Measurements from ENCODE around the gene PRKAB1.
"Not testable (repeated sequence)": the region's sequence is repeated elsewhere in the genome, so short reads cannot be mapped to it uniquely, and the experiment has no call there.

PRKAB1 gene, protein sequence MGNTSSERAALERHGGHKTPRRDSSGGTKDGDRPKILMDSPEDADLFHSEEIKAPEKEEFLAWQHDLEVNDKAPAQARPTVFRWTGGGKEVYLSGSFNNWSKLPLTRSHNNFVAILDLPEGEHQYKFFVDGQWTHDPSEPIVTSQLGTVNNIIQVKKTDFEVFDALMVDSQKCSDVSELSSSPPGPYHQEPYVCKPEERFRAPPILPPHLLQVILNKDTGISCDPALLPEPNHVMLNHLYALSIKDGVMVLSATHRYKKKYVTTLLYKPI

DNA sequence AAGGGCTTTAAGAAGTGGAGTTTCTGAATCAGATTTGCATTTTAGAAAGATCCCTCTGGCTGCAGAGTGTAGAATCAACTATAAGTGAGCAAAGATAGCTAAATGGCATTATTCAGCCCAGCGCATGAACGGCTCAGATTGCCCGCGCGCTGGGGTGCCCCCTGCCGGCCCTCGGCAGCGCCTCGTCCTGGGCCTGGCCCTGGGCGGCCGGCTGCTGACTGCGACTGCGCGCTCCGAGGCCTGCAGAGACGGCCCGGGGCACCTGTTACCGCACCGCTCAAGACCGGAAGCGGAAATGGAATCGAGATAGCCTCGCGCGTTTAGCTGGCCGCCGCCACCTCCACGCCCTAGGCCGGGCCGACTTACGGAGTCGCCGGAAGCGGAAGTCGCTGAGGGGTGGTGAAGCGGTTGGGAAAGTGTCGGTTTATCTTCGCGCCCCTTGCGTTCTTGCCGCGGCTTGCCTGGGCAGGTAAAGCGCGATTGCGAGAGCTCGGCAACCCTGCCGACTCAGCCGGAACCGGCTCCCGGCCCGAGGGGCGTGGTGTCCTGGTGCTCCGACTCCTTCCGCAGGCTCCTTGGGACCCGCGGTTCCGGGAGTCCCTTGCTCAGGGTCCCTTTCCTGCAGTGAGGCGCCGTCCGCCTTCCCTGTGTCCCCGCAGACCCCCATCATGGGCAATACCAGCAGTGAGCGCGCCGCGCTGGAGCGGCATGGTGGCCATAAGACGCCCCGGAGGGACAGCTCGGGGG is at the start of gene PRKAB1:
Gene PRKAB1 (plus strand): TSS at position 557 of the 747 bp plus-strand sequence. CDS start 112 bp downstream, at position 669.
- peak; percentile 90 for DNase-seq

DNA sequence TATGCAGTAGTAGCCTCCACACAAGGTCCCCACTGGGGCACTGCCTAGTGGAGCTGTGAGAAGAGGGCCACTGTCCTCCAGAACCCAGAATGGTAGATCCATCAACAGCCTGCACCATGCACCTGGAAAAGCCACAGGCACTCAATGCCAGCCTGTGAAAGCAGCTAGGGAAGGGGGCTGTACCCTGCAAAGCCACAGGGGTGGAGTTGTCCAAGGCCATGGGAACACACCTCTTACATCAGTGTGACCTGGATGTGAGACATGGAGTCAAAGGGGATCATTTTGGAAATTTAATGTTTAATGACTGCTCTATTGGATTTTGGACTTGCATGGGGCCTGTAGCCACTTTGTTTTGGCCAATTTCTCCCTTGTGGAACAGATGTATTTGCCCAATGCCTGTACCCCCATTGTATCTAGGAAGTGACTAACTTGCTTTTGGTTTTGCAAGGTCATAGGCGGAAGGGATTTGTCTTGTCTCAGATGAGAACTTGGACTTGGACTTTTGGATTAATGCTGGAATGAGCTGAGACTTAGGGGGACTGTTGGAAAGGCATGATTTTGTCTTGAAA is 49.5 kb upstream of the PRKAB1 start:
- not testable (repeated sequence) for DNase-seq

DNA sequence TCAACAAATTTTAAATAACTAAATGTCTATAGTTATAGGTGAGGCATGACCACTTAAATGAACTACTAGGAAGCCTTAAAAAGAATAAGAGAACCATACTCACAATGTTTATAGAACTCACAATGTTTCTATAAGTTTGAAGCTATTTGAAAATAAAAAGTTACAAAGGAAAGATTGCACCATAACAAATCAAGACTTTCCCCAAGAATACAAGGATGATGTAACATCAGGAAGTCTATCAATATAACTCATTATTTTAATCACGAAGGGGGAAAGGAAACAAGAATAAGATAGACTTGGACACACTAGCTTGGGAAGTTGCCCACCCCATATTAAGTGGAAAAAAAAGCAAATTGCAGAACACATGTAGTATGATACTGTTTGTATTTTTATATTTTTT is 47.4 kb upstream of the PRKAB1 start:
- no peak for DNase-seq

DNA sequence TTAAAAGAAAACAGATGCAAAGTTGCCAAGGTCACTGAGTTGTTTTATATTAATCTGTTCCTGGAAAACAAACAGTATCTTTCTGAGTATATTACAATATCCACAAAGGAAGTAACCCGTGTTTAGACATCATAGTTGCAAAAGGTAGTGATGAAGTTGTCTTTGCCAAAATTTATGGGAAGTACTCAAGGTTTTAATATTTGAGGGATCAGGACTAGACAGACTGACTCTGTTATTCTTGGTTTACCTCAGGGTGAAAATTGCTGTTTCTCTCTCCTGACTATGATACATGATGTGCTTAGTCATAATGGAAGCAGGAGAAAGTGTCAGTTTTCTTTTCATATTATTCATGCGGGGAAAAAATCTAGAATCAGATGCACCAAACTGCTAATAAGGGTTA is 46.1 kb upstream of the PRKAB1 start:
- no peak for DNase-seq

DNA sequence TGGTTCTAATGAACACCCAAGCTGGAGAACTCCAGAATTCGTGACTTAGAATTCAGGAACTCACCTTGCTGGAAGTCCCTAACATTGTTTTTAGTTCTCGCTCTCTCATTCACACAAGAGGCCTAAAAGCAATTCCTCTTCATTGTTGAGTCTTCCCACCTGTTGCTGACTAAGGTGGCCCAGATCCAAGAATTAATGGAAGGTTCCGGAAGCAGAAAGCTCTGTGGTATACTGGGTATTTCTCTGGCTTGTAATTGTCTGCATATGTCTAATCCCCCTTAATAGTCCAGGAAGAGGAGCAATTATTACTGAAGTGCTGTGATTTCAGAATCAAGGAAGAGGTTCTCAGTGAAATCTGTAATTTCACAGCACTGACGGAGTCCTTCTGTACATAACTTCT is 43.0 kb upstream of the PRKAB1 start:
- DNase-seq = no peak

DNA sequence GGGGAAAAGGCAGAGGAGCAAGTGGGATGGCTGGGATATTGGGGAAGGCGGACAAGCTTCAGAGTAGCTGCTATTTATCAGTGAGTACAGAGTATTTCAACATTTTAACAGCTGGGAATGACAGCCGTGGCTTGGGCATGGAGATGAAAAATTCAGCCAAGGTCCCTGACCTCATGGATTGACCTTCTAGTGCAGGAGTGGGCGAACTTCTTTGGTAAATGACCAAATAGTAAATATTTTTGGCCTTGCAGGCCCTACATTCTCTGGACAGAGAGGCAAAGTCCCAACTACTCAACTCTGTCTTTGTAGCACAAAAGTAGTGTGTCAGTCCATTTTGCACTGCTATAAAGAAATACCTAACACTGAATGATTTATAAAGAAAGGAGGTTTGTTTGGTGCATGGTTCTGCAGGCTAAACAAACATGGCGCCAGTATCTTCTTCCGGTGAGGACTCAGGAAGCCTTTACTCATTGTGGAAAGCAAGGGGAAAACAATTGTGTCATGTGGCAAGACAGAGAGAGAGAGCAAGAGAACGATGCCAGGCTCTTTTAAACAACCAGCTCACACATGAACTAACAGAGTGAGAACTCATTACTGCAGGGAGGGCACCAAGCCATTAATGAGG is 40.8 kb upstream of the PRKAB1 start:
- no peak for DNase-seq

DNA sequence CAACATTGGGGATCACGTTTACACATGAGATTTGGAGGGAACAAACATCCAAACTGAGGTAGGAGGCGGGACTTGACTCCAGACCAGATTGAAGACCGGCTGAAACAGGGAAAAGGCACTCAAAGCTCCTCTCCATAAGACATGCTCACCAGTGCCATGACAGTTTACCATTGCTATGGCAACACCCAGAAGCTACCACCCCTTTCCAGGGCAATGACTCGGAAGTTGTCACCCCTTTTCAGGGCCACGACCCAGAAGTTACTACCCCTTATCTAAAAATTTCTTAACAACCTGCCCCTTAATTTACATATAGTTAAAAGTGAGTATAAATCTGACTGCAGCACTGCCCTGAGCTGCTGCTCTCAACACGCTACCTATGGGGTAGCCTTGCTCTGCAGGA is 40.2 kb upstream of the PRKAB1 start:
- DNase-seq = no peak

DNA sequence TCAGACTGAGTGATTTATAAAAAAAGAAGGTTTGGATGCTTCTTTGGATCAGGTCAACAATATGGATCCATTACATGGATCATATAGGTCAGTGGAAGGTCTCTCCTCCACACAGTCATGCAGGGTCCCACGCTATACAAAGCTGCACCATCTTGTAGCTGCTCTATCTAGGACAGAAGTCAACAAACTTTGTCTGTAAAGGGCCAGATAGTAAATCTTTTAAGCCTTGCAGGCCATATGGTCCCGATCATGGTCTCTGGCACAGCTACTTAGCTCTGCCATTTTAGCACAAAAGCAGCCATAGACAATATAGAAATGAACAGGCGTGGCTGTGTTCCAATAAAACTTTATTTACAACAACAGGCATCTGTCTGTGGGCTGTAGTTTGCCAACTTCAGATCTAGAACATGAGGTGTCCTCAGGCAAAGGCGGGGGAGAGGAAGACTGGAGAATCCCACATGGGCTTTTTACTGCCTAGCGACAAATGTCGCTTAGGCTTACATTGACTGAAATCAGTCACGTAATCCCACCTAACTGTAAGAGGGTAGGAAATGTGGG is 37.6 kb upstream of the PRKAB1 start:
- DNase-seq = no peak

DNA sequence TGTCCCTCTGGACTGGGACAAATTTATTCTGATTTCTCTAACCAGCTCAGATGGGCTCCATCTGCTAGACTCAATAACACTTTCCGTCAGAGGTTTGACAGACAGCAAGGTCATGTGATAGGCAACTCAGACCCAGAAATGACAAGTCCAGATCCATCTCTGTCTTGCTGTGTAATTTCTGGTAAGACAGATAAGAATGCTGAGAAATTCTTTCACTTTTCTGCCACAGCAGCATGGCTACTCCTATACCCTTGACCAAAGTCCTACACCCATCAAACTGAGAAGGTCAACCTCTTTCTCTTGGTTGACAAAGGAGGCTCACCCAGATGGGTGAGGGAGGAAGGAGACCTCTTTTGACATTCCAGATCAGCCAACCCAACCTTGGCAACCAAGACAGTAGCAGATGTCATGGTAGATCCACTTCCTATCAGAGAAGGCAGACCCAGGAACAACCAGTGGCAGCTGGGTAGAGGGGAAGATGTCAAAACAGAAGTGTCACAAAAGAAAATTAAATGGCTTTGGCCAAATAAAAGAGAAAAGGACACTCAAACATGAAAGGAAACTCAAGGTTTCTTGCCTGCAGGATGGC is 36.9 kb upstream of the PRKAB1 start:
- DNase-seq = no peak

DNA sequence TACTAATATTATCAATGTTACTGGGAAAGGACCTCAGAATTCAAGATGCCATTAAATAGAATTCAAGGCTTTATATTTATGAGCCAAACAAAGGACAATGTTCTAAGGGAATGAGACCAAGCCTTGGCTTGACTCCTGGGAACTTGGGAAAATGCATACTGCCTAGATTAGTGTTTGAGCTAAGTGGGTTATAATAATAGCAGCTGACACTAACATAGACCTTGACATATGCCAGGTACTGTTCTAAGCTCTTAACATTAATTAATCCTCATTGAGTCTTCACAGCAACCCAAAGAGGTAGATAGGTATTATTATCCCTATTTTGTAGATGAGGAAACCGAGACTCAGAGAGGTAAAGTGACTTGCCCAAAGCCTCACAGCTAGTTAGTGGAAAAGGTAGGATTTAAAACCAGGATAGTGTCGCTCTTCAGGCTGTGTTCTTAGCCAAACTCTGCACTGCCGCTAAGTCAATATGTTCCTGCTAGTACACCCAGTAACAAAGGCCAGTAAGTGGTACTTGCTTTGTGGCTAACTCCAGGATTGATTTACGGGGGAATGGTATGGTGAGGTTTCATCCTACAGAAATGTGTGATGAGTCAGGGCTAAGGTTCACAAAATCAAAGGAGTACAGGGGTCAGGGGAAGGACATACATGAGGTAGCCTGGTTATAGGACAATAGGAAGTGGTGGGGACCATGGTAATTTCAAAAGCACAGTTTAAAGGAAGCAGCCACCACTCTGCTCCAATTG is 35.8 kb upstream of the PRKAB1 start:
- no peak for DNase-seq

DNA sequence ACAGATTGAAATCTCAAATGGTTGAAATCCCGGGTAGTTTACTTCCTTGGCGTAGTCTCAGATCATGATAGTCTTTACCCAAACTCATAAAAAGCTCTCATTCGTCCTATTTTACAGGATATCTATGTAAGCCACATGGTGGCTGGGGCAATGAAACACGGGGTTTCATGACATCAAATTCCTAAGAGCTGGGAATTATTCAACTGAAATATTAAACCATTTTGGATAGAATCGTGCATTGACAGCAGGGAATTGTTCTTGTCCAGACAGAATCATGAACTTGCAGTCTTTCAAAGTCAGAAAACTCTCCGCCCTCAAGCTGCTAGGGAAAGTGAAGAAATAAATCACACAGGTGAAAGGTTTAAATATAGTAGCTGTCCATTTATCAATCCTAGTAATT is 33.2 kb upstream of the PRKAB1 start:
- no peak for DNase-seq

DNA sequence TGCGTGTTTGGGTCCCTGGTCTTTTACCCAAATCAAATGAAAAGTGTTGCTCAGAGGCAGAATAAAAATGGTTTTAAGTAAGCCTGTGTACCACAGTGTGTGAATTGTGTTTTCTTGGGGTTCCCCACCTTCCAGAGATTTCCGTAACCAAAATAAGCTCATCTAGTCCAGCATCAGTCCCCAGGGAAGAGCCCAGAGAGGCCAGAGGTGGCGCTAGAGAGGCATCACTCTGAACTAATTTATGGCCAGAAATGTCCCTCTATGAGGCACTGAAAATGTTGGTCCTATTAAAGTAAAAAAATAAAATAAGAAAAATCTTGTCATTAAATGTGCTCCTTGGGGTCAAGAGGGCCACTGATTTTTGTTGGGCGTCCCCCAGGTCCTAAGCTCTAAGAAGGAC is 24.9 kb upstream of the PRKAB1 start:
- DNase-seq = no peak

DNA sequence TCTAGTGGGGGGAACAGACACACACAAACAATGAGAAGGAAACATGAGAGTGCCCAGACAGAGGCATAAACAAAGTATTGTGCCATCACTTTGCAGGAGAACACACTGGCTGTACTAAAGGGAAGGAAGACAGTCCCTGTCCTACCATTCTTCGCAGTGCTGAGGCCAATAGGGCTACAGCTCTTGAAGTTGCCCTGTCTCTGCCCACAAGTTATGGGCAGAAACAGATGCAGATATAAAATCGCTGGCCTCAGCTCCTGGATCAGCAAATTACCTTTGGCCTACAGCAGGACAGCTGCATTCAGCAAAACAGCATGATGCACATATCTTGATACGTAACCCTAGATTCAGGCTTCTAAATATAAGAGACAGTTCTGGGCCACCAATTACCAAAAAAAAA is 23.0 kb upstream of the PRKAB1 start:
- DNase-seq = no peak

DNA sequence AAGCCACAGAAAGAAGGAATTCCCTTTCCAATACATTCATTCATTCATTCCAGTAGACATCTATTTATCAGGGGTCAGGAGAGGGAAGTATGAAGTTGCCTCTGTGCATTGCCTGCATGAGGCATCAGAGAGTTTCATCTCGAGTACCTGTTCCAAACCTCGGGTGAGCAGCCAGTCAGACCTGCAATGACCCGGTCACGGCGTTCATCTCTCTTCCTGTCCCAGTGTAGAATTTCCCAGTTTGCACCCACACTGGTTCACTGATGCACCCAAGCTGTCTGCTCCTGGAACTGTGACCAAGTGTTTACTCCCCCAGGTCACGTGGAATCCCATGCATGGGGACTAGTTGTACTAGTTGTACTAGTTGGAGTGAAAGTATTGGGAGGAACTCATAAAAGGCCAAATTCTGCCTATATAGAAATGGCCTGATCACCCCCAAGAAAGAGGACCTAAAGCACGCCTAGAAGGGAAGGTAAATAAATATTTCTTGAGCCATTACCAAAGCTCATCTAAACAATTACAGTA is 22.3 kb upstream of the PRKAB1 start:
- no peak for DNase-seq

DNA sequence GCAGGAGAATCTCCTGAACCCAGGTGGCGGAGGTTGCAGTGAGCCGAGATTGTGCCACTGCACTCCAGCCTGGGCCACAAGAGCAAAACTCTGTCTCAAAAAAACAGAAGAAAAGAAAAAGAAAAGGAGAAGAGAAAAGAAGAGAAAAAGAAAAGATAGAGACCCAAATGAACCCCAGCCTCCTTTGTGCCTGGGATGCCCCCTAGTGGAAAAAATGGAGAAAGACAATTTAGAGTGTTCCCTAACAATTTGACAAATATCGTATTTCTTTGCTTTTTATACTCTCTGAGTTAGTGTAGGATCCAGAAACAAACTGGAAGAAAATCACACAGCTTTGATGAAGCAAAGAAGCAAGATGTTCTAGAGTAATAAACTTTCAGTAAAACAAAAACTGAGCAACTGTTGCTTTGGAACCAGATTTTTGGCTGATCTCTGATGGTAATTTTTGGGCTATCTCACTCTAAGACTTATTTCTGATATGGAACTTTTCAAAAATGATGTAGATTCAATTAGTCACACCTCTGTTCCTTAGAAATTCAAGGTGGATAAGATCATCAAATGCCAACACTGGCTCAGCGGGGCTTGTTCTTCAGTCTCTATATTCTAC is 18.6 kb upstream of the PRKAB1 start:
- DNase-seq = peak; percentile 32

DNA sequence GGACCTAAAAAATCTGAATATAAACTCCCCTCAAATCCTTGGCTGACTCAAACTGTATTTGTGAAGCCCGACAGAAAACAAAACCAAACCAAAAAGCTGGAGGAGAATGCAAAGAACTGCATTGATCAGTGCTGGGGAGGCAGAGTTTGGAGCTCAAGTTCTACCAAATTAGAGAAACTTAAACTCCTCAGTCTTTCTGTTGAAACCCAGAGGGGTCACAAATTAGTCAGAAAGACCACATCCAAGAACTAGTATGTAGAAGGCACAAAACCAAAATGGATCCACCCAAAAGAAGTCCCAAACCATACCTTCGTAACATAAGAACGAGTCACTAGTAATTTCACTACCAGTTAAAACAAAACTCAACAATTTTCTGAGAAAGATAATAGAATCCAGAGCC is 15.3 kb upstream of the PRKAB1 start:
- DNase-seq = no peak

DNA sequence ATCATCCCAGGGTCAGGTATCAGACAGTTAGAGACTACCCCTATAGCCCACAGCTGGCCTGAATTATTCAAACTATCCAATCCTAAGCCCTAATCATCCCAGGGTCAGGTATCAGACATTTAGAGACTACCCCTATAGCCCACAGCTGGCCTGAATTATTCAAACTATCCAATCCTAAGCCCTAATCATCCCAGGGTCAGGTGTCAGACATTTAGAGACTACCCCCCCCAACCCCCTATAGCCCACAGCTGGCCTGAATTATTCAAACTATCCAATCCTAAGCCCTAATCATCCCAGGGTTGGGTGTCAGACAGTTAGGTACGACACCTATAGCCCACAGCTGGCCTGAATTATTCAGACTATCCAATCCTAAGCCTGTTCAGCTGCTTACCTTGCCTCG is 10.9 kb upstream of the PRKAB1 start:
- DNase-seq = not testable (repeated sequence)

DNA sequence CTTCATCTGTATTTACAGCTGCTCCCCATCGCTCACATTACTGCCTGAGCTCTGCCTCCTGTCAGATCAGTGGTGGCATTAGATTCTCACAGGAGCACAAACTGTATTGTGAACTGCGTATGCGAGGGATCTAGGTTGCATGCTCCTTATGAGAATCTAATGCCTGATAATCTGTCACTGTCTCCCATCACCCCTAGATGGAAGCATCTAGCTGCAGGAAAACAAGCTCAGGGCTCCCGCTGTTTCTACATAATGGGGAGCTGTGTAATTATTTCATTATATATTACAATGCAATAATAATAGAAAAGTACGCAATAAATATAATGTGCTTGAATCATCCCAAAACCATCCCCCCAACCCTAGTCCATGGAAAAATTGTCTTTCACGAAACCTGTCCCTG is 9.8 kb upstream of the PRKAB1 start:
- DNase-seq = not testable (repeated sequence)

DNA sequence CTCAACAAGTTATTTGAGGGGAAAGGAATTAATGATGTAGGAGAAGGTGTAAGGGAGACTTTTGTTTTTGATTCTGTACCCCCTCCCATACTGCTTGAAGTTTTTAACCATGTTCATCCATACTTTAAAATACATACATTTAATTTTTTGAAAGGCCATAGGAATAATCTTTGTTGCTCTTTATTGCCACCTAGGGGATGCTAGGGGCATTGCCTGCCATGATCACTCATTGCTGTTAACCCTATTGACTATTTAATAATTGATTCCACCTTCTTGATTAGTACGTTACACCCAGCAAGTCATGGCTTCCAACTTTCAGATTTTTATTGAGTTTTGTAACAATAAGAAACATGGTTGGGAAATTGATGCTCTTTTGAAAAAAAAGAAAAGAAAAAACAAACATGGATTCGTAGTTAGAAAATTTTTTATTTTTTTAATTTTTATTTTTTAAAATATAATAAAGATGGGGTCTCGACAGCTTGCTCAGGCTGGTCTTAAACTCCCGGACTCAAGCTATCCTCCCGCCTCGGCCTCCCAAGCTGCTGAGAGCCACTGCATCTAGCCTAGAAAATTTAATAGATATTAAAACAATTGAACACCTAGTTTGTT is 8.5 kb upstream of the PRKAB1 start:
- peak; percentile 56 for DNase-seq

DNA sequence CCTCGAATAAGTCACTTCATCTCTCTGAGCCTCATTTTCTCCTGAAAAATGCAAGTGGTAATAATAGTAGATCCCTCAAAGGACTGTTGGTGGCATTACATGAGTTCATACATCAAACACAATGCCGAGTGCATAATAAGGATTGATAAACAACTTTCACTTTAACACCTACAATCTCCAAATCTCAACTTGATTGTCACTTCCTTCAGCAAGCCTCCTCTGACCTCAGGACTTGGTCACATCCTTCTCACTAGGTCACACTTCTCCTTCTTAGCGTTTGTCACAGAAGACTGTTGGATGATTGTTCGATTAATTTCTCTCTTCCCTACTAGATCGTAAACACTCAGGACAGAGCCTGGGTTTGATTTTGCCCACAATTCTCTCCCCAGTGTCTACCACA is 7.9 kb upstream of the PRKAB1 start:
- DNase-seq = no peak

DNA sequence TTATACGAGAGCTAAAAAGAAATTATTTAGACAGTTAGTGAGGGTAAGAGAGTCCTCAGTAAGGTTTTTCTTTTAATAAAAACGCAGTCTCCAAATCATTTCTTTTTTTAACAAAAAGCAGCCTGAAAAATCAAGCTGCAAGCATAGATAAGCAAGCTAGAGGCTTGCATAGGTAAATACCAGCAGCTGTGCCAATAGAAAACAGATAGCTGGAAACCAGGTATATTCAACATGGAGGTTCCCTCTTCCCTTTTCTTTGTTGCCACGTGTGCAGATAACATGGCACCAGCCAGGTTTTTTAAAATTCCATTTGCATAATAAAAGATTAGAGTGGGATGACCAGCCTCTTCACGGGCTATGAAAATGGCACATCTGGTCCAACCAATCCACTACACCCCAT is 6.1 kb upstream of the PRKAB1 start:
- DNase-seq = no peak
